ENCODE data around the gene PZP.

- no peak for TF ChIP-seq EZH2 (IDR thresholded peaks at IDR 0.05; ENCODE audit: borderline replicate concordance, low read depth, low read length)
- TF ChIP-seq NUFIP1 (IDR thresholded peaks at IDR 0.05; ENCODE audit: partially characterized antibody) = no peak
- TF ChIP-seq FOSL1 (tag; conservative IDR thresholded peaks at IDR 0.05) = no peak
- no peak for TF ChIP-seq BCL6 (CRISPR knock-in tag; IDR thresholded peaks at IDR 0.05)
- TF ChIP-seq HDAC3 (IDR thresholded peaks at IDR 0.05; ENCODE audit: borderline replicate concordance, partially characterized antibody) = no peak
- no peak for TF ChIP-seq CTCF (IDR thresholded peaks at IDR 0.05 in 2 of 3, conservative IDR thresholded peaks at IDR 0.05 in 1 of 3; ENCODE audit: insufficient read depth in 2 of 3, low read depth in 1 of 3, low read length in 3 of 3)
These were observed 92.2 kb downstream of the PZP start, which contains the start of gene A2M for GRCh38 chr12:9115731-9116559.
